Activated CD8-positive, alpha-beta T cell treated with anti-CD3 and anti-CD28 coated beads for 36 hours (primary cell): ENCODE results near the gene GALNS. TPM values are rescaled to one million over a fixed set of nuclear protein-coding genes. Genes with fewer than 3 reads are reported as not detected.

Experiments used
- ATAC-seq: fragments of 200-7000 bp; cut with Tn5 transposase; one replicate; pipeline ENCODE4 v1.10.0; 2021; ENCODE audit warnings: mild to moderate bottlenecking, moderate library complexity
- CTCF ChIA-PET: fragments of 350-600 bp; sonication (Branson Sonifier 250); formaldehyde crosslinking; loops from one replicate; lab custom pipeline; 2021; ENCODE audit warnings: antibody characterized with exemption; lab: Charles Lee
- POLR2A ChIA-PET: fragments of 350-600 bp; sonication (Branson Sonifier 250); formaldehyde crosslinking; loops from one replicate; lab custom pipeline; 2021; ENCODE audit warnings: antibody characterized with exemption; lab: Charles Lee
- DNase-seq: peaks from one replicate; pipeline ENCODE4 v3.0.0-alpha.2; 2020
- H3K27ac Mint-ChIP-seq: one replicate; pipeline ENCODE4 v1.8.0; 2021; ENCODE audit warnings: mild to moderate bottlenecking, mixed read lengths
- H3K27me3 Mint-ChIP-seq: one replicate; pipeline ENCODE4 v1.8.0; 2021; ENCODE audit warnings: mixed read lengths
- H3K36me3 Mint-ChIP-seq: one replicate; pipeline ENCODE4 v1.8.0; 2021; ENCODE audit warnings: low read depth, mixed read lengths
- H3K4me1 Mint-ChIP-seq: one replicate; pipeline ENCODE4 v1.8.0; 2021; ENCODE audit warnings: low read depth, mixed read lengths
- H3K4me3 Mint-ChIP-seq: one replicate; pipeline ENCODE4 v1.8.0; 2021; ENCODE audit warnings: mild to moderate bottlenecking, moderate library complexity, mixed read lengths
- H3K9me3 Mint-ChIP-seq: one replicate; pipeline ENCODE4 v1.8.0; 2021; ENCODE audit warnings: mixed read lengths
- intact Hi-C: fragments of 100-400 bp; cut with micrococcal nuclease; formaldehyde crosslinking; loops from one replicate; pipeline ENCODE4 v1.10.0; 2022
- total RNA-seq, 2 experiments: library from RNA; stranded (reverse); gene quantifications; one replicate each; pipeline ENCODE4 v1.2.3, GENCODE V29; 2021
- TF ChIP-seq, protein P1 (sequence below): fragments of 200-600 bp; IDR thresholded peaks from one replicate; pipeline ENCODE4 v1.8.0; 2022; ENCODE audit warnings: antibody characterized with exemption, mild to moderate bottlenecking

GALNS gene
- total RNA-seq, 2 experiments from 2014 or later = 24.5 to 25.4 TPM

DNA sequence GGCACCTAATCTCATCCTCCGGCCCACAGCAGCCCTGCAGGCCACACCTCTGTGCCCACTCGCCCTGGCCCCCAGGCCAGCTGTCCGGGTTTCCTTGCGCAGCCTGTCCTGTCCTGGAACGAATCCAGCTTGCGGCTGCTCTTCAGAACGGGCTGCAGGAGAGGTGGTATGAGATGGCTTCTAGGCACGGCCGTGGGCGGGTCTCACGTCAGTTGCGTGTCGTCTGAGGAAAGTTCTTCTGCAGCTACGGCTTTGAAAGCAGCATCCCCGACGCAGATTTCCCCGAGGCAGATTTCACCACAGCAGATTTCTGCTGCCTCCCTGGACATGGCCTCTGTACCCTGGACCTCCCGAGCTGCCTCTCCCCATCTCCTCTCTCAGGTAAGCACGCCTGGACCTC, 18.2 kb downstream of the GALNS start:
- ATAC-seq = no peak

DNA sequence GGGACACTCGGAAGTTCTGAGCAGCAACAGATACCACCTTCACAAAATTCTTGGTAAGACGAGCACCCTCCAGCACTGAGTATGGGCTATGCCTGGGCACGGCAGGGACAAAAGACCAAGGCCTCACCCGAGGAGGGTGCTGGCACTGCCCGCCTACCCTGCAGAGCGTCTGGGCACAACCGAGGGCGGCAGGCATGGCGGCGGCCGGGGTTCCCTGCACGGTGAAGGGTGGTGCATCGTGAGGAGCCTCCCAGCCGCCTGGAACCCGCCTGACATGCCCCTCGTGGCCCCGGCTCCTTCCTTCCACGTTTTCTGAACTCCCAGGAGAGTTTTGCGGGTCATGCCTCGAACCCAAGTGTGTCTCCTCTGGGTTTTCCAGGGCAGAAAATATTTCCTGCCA, 18.9 kb downstream of the GALNS start:
- CTCF ChIA-PET = no interaction called here
- no peak overlapping the region for H3K4me3 Mint-ChIP-seq

More for the DNA sequence above, 18.2 kb downstream of the GALNS start:
- ChIA-PET POLR2A (interaction anchor here (0.8 kb wide), 1 partner anchor 11 kb away, joined by 4 read pairs; no protein-coding TSS in a partner anchor), CTCF (interaction anchor here (1.3 kb wide), 1 partner anchor 19 kb away, joined by 4 read pairs; the partner anchor contains the start of genes GALNS and TRAPPC2L)
- no peaks in the 10 kb centered on the region for H3K4me1 Mint-ChIP-seq
- TF ChIP-seq, protein P1, sequence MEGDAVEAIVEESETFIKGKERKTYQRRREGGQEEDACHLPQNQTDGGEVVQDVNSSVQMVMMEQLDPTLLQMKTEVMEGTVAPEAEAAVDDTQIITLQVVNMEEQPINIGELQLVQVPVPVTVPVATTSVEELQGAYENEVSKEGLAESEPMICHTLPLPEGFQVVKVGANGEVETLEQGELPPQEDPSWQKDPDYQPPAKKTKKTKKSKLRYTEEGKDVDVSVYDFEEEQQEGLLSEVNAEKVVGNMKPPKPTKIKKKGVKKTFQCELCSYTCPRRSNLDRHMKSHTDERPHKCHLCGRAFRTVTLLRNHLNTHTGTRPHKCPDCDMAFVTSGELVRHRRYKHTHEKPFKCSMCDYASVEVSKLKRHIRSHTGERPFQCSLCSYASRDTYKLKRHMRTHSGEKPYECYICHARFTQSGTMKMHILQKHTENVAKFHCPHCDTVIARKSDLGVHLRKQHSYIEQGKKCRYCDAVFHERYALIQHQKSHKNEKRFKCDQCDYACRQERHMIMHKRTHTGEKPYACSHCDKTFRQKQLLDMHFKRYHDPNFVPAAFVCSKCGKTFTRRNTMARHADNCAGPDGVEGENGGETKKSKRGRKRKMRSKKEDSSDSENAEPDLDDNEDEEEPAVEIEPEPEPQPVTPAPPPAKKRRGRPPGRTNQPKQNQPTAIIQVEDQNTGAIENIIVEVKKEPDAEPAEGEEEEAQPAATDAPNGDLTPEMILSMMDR = no peak
- no peak overlapping the region for H3K4me3 Mint-ChIP-seq
- DNase-seq = no peak
- H3K36me3 Mint-ChIP-seq = no peaks in the 10 kb centered on the region
- intact Hi-C loops = no loop called here
- H3K9me3 Mint-ChIP-seq = no peaks in the 10 kb centered on the region
- H3K27me3 Mint-ChIP-seq = no peaks in the 10 kb centered on the region
- H3K27ac Mint-ChIP-seq = no peak overlapping the region

DNA sequence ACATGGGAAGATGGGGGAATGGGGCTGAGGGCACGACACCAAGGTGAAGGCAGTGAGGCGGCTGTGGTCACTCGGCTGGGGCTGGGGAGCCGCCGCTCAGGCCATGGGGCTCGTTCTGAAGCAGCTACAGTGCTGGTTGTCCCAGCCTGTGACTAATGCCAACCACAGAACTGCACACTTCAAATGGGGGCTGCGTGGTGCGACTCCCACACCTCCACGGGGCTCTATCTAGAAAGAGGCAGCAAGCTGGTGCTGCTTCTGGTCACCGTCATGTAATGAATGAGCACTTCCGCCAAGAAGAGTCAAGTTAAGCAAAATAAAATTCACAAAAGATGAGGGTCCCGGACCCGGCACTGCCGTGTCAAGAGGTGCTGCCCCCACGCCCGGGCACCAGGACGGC, 20.0 kb downstream of the GALNS start:
- ChIA-PET CTCF (no interaction called here), POLR2A (no interaction called here)
- DNase-seq = no peak
- no peaks in the 10 kb centered on the region for H3K36me3 Mint-ChIP-seq
- no peaks in the 10 kb centered on the region for H3K27me3 Mint-ChIP-seq
- TF ChIP-seq, protein P1 = no peak
- intact Hi-C loops = no loop called here
- H3K4me3 Mint-ChIP-seq = no peak overlapping the region
- no peaks in the 10 kb centered on the region for H3K9me3 Mint-ChIP-seq
- ATAC-seq = no peak
- no peak overlapping the region for H3K27ac Mint-ChIP-seq
- no peaks in the 10 kb centered on the region for H3K4me1 Mint-ChIP-seq

More for the DNA sequence above, 18.9 kb downstream of the GALNS start:
- Mint-ChIP-seq H3K9me3 (no peaks in the 10 kb centered on the region), H3K27ac (no peak overlapping the region), H3K4me1 (no peaks in the 10 kb centered on the region), H3K36me3 (no peaks in the 10 kb centered on the region), H3K27me3 (no peaks in the 10 kb centered on the region)
- TF ChIP-seq, protein P1 = no peak
- intact Hi-C loops = no loop called here
- DNase-seq (no peak), ATAC-seq (no peak)
- POLR2A ChIA-PET = no interaction called here

DNA sequence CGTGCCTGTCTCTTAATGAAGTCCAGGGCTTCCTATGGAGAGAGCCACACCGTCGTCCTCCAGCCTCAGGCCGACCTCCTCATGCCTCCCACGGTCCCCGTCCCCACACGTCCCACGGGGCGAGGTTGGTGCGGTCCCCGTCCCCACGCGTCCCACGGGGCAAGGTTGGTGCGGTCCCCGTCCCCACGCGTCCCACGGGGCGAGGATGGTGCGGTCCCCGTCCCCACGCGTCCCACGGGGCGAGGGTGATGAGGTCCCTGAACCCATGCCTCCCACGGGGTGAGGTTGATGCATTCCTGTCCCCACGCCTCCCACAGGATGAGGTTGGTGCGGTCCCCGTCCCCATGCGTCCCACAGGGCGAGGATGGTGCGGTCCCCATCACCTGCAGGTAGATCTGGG, 20.9 kb downstream of the GALNS start:
- DNase-seq (no peak), ATAC-seq (no peak)
- intact Hi-C loops = no loop called here
- Mint-ChIP-seq H3K27me3 (no peaks in the 10 kb centered on the region), H3K36me3 (no peaks in the 10 kb centered on the region), H3K4me1 (no peaks in the 10 kb centered on the region), H3K27ac (no peak overlapping the region), H3K4me3 (no peak overlapping the region), H3K9me3 (no peaks in the 10 kb centered on the region)
- TF ChIP-seq, protein P1 = no peak
- ChIA-PET CTCF (no interaction called here), POLR2A (interaction anchor here (0.7 kb wide), 1 partner anchor 794 kb away, joined by 4 read pairs; no protein-coding TSS in a partner anchor)

DNA sequence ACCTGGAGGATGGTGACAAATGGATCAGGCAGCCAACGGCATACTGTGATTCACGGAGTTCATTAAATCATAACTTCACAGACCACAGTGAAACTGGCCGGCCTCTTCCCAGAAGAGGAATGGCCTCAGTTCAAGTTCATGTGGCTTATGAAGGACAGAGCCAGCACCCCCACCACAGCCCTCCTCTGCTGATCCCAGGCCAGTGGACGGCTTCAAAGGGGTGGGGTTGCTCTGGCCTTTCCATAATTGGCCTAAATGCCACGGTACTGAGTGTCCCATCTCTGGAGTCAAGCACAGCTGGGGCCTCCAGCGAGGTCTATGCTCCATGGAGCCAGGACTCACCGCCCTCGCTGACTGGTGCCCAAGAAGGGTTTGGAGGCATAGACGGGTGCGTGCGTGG, 21.4 kb downstream of the GALNS start:
- ChIA-PET POLR2A (no interaction called here), CTCF (no interaction called here)
- no peaks in the 10 kb centered on the region for H3K9me3 Mint-ChIP-seq
- ATAC-seq (no peak), DNase-seq (no peak)
- no peaks in the 10 kb centered on the region for H3K36me3 Mint-ChIP-seq
- no peaks in the 10 kb centered on the region for H3K27me3 Mint-ChIP-seq
- intact Hi-C loops = no loop called here
- H3K27ac Mint-ChIP-seq = no peak overlapping the region
- TF ChIP-seq, protein P1 = no peak
- no peak overlapping the region for H3K4me3 Mint-ChIP-seq
- no peaks in the 10 kb centered on the region for H3K4me1 Mint-ChIP-seq
